ENCODE data around the gene IL1RAPL2. TPM values are rescaled to one million over a fixed set of nuclear protein-coding genes. Genes with fewer than 3 reads are reported as not detected.

Gene IL1RAPL2
- total and polyA plus RNA-seq, 2 of the 4 experiments (the other 2 are of a cell fraction) = 0.03 TPM; not detected in 1

GRCh38 chrX:104961926-104962325, 395.9 kb downstream of the IL1RAPL2 start:
- Histone ChIP-seq H3K4me2 (ENCODE audit: low read depth, low read length) (no peak overlapping the region), H3K14ac (replicated peaks; ENCODE audit: low read depth, low read length) (no peak overlapping the region), H3K79me1 (ENCODE audit: low read depth in 1 of 2, low read length in 2 of 2) (no peaks in the 10 kb centered on the region), H3K27me3 (ENCODE audit: control insufficient read depth, insufficient read depth, low read length) (no peaks in the 10 kb centered on the region), H2AK5ac (ENCODE audit: low read depth, low read length) (no peak overlapping the region), H2BK20ac (ENCODE audit: low read depth, low read length) (no peak overlapping the region), H2AFZ (replicated peaks; ENCODE audit: low read length, poor library complexity) (no peak overlapping the region), H3K4me1 (ENCODE audit: control insufficient read depth, insufficient read depth, low read length) (no peaks in the 10 kb centered on the region), H3K36me3 (ENCODE audit: control insufficient read depth, insufficient read depth, low read length) (no peaks in the 10 kb centered on the region), H4K5ac (ENCODE audit: low read depth, low read length) (no peak overlapping the region), H3K4ac (ENCODE audit: low read depth, low read length) (no peak overlapping the region), H3K9me3 (ENCODE audit: control insufficient read depth, insufficient read depth, low read length) (no peaks in the 10 kb centered on the region), H2BK5ac (ENCODE audit: low read depth, low read length, poor library complexity, severe bottlenecking) (no peak overlapping the region), H3K27ac (ENCODE audit: insufficient read depth, low read length) (no peak overlapping the region), H3K9ac (ENCODE audit: low read depth, low read length) (no peak overlapping the region), H3K23ac (ENCODE audit: low read depth, low read length) (no peak overlapping the region), H4K91ac (ENCODE audit: insufficient read depth, low read depth, low read length) (no peak overlapping the region), H2AK9ac (replicated peaks; ENCODE audit: low read depth, low read length, poor library complexity) (no peak overlapping the region), H3K56ac (ENCODE audit: extremely low read depth, insufficient read depth, low read length) (no peak overlapping the region), H2BK15ac (ENCODE audit: low read depth, low read length) (no peak overlapping the region), H3K4me3 (ENCODE audit: insufficient read depth, low read depth, low read length) (no peak overlapping the region), H3K9me1 (ENCODE audit: insufficient read depth, low read length) (no peaks in the 10 kb centered on the region), H4K8ac (ENCODE audit: low read depth in 2 of 2, low read length in 2 of 2) (no peak overlapping the region), H3K18ac (ENCODE audit: low read depth, low read length) (no peak overlapping the region), H2BK120ac (ENCODE audit: low read depth, low read length) (no peak overlapping the region), H4K20me1 (ENCODE audit: insufficient read depth, low read length) (no peaks in the 10 kb centered on the region)
- no peak for DNase-seq
- 20% methylated on average over 1 of the region's 1 CpG; no CpG with 5 or more reads in 1 of the 2 experiments for WGBS, 2 experiments (ENCODE audit: extremely low coverage in 2 of 2, insufficient read length in 1 of 2)
- intact Hi-C loops (cut with micrococcal nuclease) = no loop called here
- ATAC-seq (ENCODE audit: low read depth) = no peak
- dilution Hi-C loops (cut with HindIII; ENCODE audit: low sequenced_read_pairs, unreplicated experiment) = no loop called here
- in situ Hi-C loops (cut with MboI; ENCODE audit: low sequenced_read_pairs) = no loop called here
- POLR2A ChIA-PET (ENCODE audit: unreplicated experiment) = no interaction called here
- no TSS peak for BruUV-seq (replicated peaks)
- CTCF ChIA-PET = no interaction called here
- TF ChIP-seq USF2 (IDR thresholded peaks at IDR 0.05; ENCODE audit: low read depth, low read length) (no peak), SMC3 (IDR thresholded peaks at IDR 0.05; ENCODE audit: low read depth, low read length) (no peak), RFX5 (IDR thresholded peaks at IDR 0.05; ENCODE audit: low read depth, low read length) (no peak), MAFK (IDR thresholded peaks at IDR 0.05; ENCODE audit: low read depth, low read length) (no peak), CHD1 (IDR thresholded peaks at IDR 0.05; ENCODE audit: low read depth, low read length) (no peak), CEBPB (IDR thresholded peaks at IDR 0.05; ENCODE audit: low read depth, low read length) (peak; percentile 23; the same call in 1 of the 2 replicates)
